GM18499 (cell line): Measurements from ENCODE around the gene KLHL8.
"Not testable (repeated sequence)": the region's sequence is repeated elsewhere in the genome, so short reads cannot be mapped to it uniquely, and the experiment has no call there.

Source experiments
- ATAC-seq: cut with Tn5 transposase; IDR thresholded peaks from one replicate; pipeline ENCODE4 v1.9.1; 2021; ENCODE audit warnings: moderate number of reproducible peaks; ENCODE audit not compliant: insufficient read depth, unreplicated experiment

Gene KLHL8

GRCh38 chr4:87229979-87230378 is 9.6 kb upstream of the KLHL8 start:
- no peak for ATAC-seq

GRCh38 chr4:87228262-87228860 is 7.9 kb upstream of the KLHL8 start:
- no peak for ATAC-seq

- no peak for ATAC-seq
These were observed 7.3 kb upstream of the KLHL8 start for GRCh38 chr4:87227751-87228151.

- ATAC-seq, result no peak
These were observed 5.5 kb upstream of the KLHL8 start for GRCh38 chr4:87225936-87226335.

GRCh38 chr4:87224141-87224923 is 3.9 kb upstream of the KLHL8 start:
- no peak for ATAC-seq

GRCh38 chr4:87219632-87220093 is 755 bp downstream of the KLHL8 start:
- ATAC-seq, result peak; percentile 20

- ATAC-seq, result not testable (repeated sequence)
These were observed 3.1 kb downstream of the KLHL8 start for GRCh38 chr4:87217235-87217763.

- ATAC-seq, result no peak
These were observed 3.9 kb downstream of the KLHL8 start for GRCh38 chr4:87216469-87216868.

- no peak for ATAC-seq
These were observed 6.9 kb downstream of the KLHL8 start for GRCh38 chr4:87213421-87214075.

- ATAC-seq, result no peak
These were observed 9.0 kb downstream of the KLHL8 start for GRCh38 chr4:87211249-87211952.

- peak; percentile 79 for ATAC-seq
These were observed 10.7 kb downstream of the KLHL8 start for GRCh38 chr4:87209696-87210095.

GRCh38 chr4:87209182-87209581 is 11.2 kb downstream of the KLHL8 start:
- ATAC-seq, result no peak

GRCh38 chr4:87204559-87204958 is 15.9 kb downstream of the KLHL8 start:
- ATAC-seq, result no peak

GRCh38 chr4:87196927-87197326 is 23.5 kb downstream of the KLHL8 start:
- no peak for ATAC-seq

GRCh38 chr4:87196146-87196545 is 24.3 kb downstream of the KLHL8 start:
- ATAC-seq, result no peak

GRCh38 chr4:87193958-87194675 is 26.3 kb downstream of the KLHL8 start:
- ATAC-seq, result no peak

- no peak for ATAC-seq
These were observed 28.1 kb downstream of the KLHL8 start for GRCh38 chr4:87192145-87192919.

GRCh38 chr4:87188932-87189331 is 31.5 kb downstream of the KLHL8 start:
- ATAC-seq, result no peak

- no peak for ATAC-seq
These were observed 32.4 kb downstream of the KLHL8 start for GRCh38 chr4:87188048-87188447.
